ENCODE data around the gene AQR. TPM values are rescaled to one million over a fixed set of nuclear protein-coding genes. Genes with fewer than 3 reads are reported as not detected.

The AQR gene
- total RNA-seq, 1 experiment from 2014 or later: 30.7 TPM

DNA sequence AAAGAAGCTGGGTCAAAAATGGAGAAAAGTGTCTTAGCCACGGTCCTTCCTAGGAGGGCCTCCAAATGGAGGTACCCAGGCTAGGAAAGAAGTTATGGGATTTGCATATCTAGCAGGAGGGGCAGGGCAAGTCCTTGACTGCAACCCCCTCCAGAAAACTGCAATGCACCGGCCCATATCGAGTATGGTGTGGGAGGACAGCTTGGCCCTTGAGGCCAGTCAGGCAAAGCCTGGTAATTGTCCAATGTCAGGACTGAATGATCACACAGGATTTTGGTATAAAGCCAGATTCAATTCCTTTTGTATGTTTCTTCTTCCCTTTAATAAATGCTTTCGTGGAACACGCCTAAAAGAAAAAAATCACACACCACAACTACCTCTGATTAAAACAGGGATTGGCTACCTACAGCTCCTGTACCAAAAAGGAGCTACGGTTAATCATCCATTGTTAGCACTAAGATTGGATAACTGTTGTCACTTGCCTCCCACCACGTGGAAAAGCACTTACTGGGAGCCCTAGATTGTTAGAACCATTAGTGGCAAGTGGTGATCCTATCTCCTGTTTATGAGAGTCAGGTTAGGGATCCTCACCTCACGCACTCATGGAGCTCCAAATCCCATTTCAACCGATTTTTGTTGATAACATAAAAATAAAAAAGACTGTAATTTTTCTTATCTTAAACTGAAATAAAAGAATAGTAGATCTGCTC is 17.4 kb upstream of the AQR start:
- H3K9me2 ChIP-seq (ENCODE audit: insufficient read depth): no peaks in the 10 kb centered on the region
- H3K4me1 ChIP-seq (ENCODE audit: control insufficient read depth in 1 of 2, insufficient read depth in 2 of 2, low read length in 2 of 2): peaks cover 20 to 34% of the 10 kb centered on the region in 2 experiments; a peak in 3 of 4 replicates
- DNase-seq (ENCODE audit: low read depth, low spot score): no peak
- peaks cover 20 to 24% of the 10 kb centered on the region in 2 experiments; a peak in 3 of 4 replicates for H3K36me3 ChIP-seq (ENCODE audit: control insufficient read depth in 1 of 2, insufficient read depth in 2 of 2, low read length in 2 of 2)
- peak overlapping the region; percentile 88 for H3K4me2 ChIP-seq (ENCODE audit: low read length)
- H3K9me3 ChIP-seq (ENCODE audit: control insufficient read depth in 1 of 2, insufficient read depth in 1 of 2, low read depth in 1 of 2, low read length in 2 of 2): no peaks in the 10 kb centered on the region
- H2AFZ ChIP-seq (ENCODE audit: low read depth, low read length, poor library complexity, severe bottlenecking): no peak overlapping the region
- ChIA-PET POLR2A (interaction anchor here (0.8 kb wide), 1 partner anchor 17 kb away, joined by 3 read pairs; the partner anchor contains the start of gene AQR), RAD21 (ENCODE audit: low non-redundant PET in 1 of 2, low total read pairs in 2 of 2, uncharacterized antibody in 2 of 2, unreplicated experiment in 2 of 2) (no interaction called here), CTCF (interaction anchor here (1.0 to 3.8 kb wide), 2 partner anchors 13 to 17 kb away, joined by 3 to 28 read pairs; partner anchors contain the start of gene AQR)
- peaks cover 62% of the 10 kb centered on the region for H3K79me2 ChIP-seq (ENCODE audit: insufficient read depth, low read length)
- H3K4me3 ChIP-seq (replicated peaks in 1 of 2; ENCODE audit: low read depth in 1 of 2, low read length in 2 of 2): peak overlapping the region; percentile 72 to 99
- intact Hi-C loops (cut with micrococcal nuclease): loop anchor here (10.0 kb wide), 1 partner anchor 762 kb away; the partner anchor contains the start of gene EMC4
- H3K27me3 ChIP-seq (ENCODE audit: insufficient read depth, low read length): no peaks in the 10 kb centered on the region
- no peak for ATAC-seq
- BruUV-seq (replicated peaks): no TSS peak
- H3K27ac ChIP-seq (ENCODE audit: low read depth, low read length): peak overlapping the region; percentile 90; the same call in 1 of the 2 replicates
- H3K9ac ChIP-seq (ENCODE audit: low read length): peak overlapping the region; percentile 99
- no peaks in the 10 kb centered on the region for H4K20me1 ChIP-seq (ENCODE audit: insufficient read depth)
- TF ChIP-seq CBX3 (IDR thresholded peaks at IDR 0.05; ENCODE audit: low read depth): no peak
- TF ChIP-seq, protein P1, sequence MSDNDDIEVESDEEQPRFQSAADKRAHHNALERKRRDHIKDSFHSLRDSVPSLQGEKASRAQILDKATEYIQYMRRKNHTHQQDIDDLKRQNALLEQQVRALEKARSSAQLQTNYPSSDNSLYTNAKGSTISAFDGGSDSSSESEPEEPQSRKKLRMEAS (IDR thresholded peaks at IDR 0.05): 0 out of 2 replicates have a peak, but pooled peaks have one; percentile 25

DNA sequence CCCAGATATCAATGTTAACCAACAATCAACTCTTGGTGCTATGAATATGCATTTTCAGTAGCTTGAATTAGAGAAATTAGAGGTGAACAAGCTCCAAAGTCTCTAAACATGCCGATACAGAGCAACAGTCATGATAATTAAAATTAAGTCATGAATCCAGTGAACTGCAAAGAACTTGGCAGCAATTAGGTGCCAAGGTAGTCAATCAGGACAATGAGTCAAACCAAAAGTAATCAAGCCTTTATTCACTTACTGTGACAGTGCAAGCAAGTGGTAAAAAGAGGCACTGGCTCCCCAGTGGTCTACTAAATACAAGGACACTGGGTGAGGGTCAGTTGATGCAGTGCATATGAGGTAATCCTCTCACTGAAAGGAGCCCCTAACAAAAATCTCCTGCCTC is 16.8 kb upstream of the AQR start:
- Histone ChIP-seq H3K27me3 (ENCODE audit: insufficient read depth, low read length) (no peaks in the 10 kb centered on the region), H4K20me1 (ENCODE audit: insufficient read depth) (no peaks in the 10 kb centered on the region), H3K9me2 (ENCODE audit: insufficient read depth) (no peaks in the 10 kb centered on the region), H3K4me3 (replicated peaks in 1 of 2; ENCODE audit: low read depth in 1 of 2, low read length in 2 of 2) (peak overlapping the region; percentile 72 to 99), H2AFZ (ENCODE audit: low read depth, low read length, poor library complexity, severe bottlenecking) (no peak overlapping the region), H3K4me2 (ENCODE audit: low read length) (peak overlapping the region; percentile 88), H3K9ac (ENCODE audit: low read length) (peak overlapping the region; percentile 99; the same call in 1 of the 2 replicates), H3K27ac (ENCODE audit: low read depth, low read length) (no peak overlapping the region), H3K9me3 (ENCODE audit: control insufficient read depth in 1 of 2, insufficient read depth in 1 of 2, low read depth in 1 of 2, low read length in 2 of 2) (no peaks in the 10 kb centered on the region), H3K36me3 (ENCODE audit: control insufficient read depth in 1 of 2, insufficient read depth in 2 of 2, low read length in 2 of 2) (peaks cover 23 to 24% of the 10 kb centered on the region in 2 experiments; a peak in 3 of 4 replicates), H3K4me1 (ENCODE audit: control insufficient read depth in 1 of 2, insufficient read depth in 2 of 2, low read length in 2 of 2) (peaks cover 16 to 28% of the 10 kb centered on the region in 2 experiments; a peak in 3 of 4 replicates), H3K79me2 (ENCODE audit: insufficient read depth, low read length) (peaks cover 62% of the 10 kb centered on the region)
- ATAC-seq: no peak
- POLR2A ChIA-PET: interaction anchor here (0.8 kb wide), 1 partner anchor 17 kb away, joined by 3 read pairs; the partner anchor contains the start of gene AQR
- no TSS peak for BruUV-seq (replicated peaks)
- DNase-seq (ENCODE audit: low read depth, low spot score): no peak
- intact Hi-C loops (cut with micrococcal nuclease): loop anchor here (10.0 kb wide), 1 partner anchor 762 kb away; the partner anchor contains the start of gene EMC4
- RAD21 ChIA-PET (ENCODE audit: low non-redundant PET in 1 of 2, low total read pairs in 2 of 2, uncharacterized antibody in 2 of 2, unreplicated experiment in 2 of 2): no interaction called here
- CTCF ChIA-PET: interaction anchor here (1.0 to 3.8 kb wide), 2 partner anchors 14 to 17 kb away, joined by 3 to 28 read pairs; partner anchors contain the start of gene AQR
- no peak for TF ChIP-seq EGR1 (IDR thresholded peaks at IDR 0.05; ENCODE audit: low read depth)
- TF ChIP-seq, protein P2, sequence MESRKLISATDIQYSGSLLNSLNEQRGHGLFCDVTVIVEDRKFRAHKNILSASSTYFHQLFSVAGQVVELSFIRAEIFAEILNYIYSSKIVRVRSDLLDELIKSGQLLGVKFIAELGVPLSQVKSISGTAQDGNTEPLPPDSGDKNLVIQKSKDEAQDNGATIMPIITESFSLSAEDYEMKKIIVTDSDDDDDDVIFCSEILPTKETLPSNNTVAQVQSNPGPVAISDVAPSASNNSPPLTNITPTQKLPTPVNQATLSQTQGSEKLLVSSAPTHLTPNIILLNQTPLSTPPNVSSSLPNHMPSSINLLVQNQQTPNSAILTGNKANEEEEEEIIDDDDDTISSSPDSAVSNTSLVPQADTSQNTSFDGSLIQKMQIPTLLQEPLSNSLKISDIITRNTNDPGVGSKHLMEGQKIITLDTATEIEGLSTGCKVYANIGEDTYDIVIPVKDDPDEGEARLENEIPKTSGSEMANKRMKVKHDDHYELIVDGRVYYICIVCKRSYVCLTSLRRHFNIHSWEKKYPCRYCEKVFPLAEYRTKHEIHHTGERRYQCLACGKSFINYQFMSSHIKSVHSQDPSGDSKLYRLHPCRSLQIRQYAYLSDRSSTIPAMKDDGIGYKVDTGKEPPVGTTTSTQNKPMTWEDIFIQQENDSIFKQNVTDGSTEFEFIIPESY (IDR thresholded peaks at IDR 0.05; ENCODE audit: extremely low read depth, insufficient replicate concordance, low read length): no peak
- no peak for TF ChIP-seq FOSL1 (IDR thresholded peaks at IDR 0.05; ENCODE audit: low read depth)
- TF ChIP-seq SP1 (IDR thresholded peaks at IDR 0.05; ENCODE audit: low read depth): no peak
- TF ChIP-seq, protein P3, sequence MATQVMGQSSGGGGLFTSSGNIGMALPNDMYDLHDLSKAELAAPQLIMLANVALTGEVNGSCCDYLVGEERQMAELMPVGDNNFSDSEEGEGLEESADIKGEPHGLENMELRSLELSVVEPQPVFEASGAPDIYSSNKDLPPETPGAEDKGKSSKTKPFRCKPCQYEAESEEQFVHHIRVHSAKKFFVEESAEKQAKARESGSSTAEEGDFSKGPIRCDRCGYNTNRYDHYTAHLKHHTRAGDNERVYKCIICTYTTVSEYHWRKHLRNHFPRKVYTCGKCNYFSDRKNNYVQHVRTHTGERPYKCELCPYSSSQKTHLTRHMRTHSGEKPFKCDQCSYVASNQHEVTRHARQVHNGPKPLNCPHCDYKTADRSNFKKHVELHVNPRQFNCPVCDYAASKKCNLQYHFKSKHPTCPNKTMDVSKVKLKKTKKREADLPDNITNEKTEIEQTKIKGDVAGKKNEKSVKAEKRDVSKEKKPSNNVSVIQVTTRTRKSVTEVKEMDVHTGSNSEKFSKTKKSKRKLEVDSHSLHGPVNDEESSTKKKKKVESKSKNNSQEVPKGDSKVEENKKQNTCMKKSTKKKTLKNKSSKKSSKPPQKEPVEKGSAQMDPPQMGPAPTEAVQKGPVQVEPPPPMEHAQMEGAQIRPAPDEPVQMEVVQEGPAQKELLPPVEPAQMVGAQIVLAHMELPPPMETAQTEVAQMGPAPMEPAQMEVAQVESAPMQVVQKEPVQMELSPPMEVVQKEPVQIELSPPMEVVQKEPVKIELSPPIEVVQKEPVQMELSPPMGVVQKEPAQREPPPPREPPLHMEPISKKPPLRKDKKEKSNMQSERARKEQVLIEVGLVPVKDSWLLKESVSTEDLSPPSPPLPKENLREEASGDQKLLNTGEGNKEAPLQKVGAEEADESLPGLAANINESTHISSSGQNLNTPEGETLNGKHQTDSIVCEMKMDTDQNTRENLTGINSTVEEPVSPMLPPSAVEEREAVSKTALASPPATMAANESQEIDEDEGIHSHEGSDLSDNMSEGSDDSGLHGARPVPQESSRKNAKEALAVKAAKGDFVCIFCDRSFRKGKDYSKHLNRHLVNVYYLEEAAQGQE (IDR thresholded peaks at IDR 0.05; ENCODE audit: low read depth): no peak
- no peak for TF ChIP-seq SRF (IDR thresholded peaks at IDR 0.05; ENCODE audit: low read depth)
- no peak for TF ChIP-seq CBX3 (IDR thresholded peaks at IDR 0.05; ENCODE audit: low read depth)
- TF ChIP-seq, protein P4, sequence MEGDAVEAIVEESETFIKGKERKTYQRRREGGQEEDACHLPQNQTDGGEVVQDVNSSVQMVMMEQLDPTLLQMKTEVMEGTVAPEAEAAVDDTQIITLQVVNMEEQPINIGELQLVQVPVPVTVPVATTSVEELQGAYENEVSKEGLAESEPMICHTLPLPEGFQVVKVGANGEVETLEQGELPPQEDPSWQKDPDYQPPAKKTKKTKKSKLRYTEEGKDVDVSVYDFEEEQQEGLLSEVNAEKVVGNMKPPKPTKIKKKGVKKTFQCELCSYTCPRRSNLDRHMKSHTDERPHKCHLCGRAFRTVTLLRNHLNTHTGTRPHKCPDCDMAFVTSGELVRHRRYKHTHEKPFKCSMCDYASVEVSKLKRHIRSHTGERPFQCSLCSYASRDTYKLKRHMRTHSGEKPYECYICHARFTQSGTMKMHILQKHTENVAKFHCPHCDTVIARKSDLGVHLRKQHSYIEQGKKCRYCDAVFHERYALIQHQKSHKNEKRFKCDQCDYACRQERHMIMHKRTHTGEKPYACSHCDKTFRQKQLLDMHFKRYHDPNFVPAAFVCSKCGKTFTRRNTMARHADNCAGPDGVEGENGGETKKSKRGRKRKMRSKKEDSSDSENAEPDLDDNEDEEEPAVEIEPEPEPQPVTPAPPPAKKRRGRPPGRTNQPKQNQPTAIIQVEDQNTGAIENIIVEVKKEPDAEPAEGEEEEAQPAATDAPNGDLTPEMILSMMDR (IDR thresholded peaks at IDR 0.05 in 2 of 3, conservative IDR thresholded peaks at IDR 0.05 in 1 of 3; ENCODE audit: borderline replicate concordance in 1 of 3, insufficient read depth in 1 of 3, low read depth in 2 of 3, low read length in 2 of 3): no peak
